MCF 10A (cell line): ENCODE results near the gene GRID1. TPM values are rescaled to one million over a fixed set of nuclear protein-coding genes. Genes with fewer than 3 reads are reported as not detected.
A peak's percentile ranks its signal among the peaks of the same experiment; 100 is the strongest.

Source experiments
- BruUV-seq: library from RNA; stranded (reverse); fragments of 400-500 nt; replicated peaks from 2 replicates; lab custom pipeline; 2021; lab: Mats Ljungman, UMichigan
- CTCF ChIA-PET: fragments of 300-600 bp; sonication (Branson Sonifier 250); formaldehyde crosslinking; extraction: SDS; loops from one replicate; lab custom pipeline; 2021; ENCODE audit warnings: antibody characterized with exemption, inconsistent platforms; lab: Yijun Ruan, JAX
- POLR2A ChIA-PET: fragments of 300-600, 350-650 bp; sonication (Branson Sonifier 250); formaldehyde crosslinking; extraction: SDS; loops from one replicate; lab custom pipeline; 2020; ENCODE audit warnings: antibody characterized with exemption, inconsistent platforms; lab: Yijun Ruan, JAX
- DNase-seq: peaks from one replicate; pipeline ENCODE4 v3.0.0-alpha.2; 2018; ENCODE audit not compliant: unreplicated experiment
- H3K27ac Mint-ChIP-seq: one replicate; pipeline ENCODE4 v1.8.0; 2022; ENCODE audit warnings: mild to moderate bottlenecking, low read depth, mixed read lengths; ENCODE audit not compliant: unreplicated experiment
- H3K27me3 Mint-ChIP-seq: one replicate; pipeline ENCODE4 v1.8.0; 2022; ENCODE audit warnings: mixed read lengths; ENCODE audit not compliant: insufficient read depth, unreplicated experiment
- H3K36me3 Mint-ChIP-seq: one replicate; pipeline ENCODE4 v1.8.0; 2022; ENCODE audit warnings: mild to moderate bottlenecking, moderate library complexity, mixed read lengths; ENCODE audit not compliant: insufficient read depth, unreplicated experiment
- H3K4me1 Mint-ChIP-seq: one replicate; pipeline ENCODE4 v1.8.0; 2022; ENCODE audit warnings: mixed read lengths; ENCODE audit not compliant: insufficient read depth, unreplicated experiment
- H3K4me3 Mint-ChIP-seq: one replicate; pipeline ENCODE4 v1.8.0; 2022; ENCODE audit warnings: mild to moderate bottlenecking, moderate library complexity, mixed read lengths; ENCODE audit not compliant: unreplicated experiment
- H3K9me3 Mint-ChIP-seq: one replicate; pipeline ENCODE4 v1.8.0; 2022; ENCODE audit warnings: mixed read lengths; ENCODE audit not compliant: unreplicated experiment
- intact Hi-C: fragments of 100-400 bp; cut with micrococcal nuclease; formaldehyde crosslinking; loops from 2 replicates; pipeline ENCODE4 v1.14.1; 2022
- total RNA-seq: library from RNA; stranded (reverse); gene quantifications from 2 replicates; pipeline ENCODE4 v1.2.3, GENCODE V29; 2022
- TF ChIP-seq, protein P1 (sequence below): fragments of 200-600 bp; IDR thresholded peaks from one replicate; pipeline ENCODE4 v1.8.0; 2022; ENCODE audit warnings: antibody characterized with exemption, mild to moderate bottlenecking; ENCODE audit not compliant: unreplicated experiment

Gene GRID1
- total RNA-seq, 1 experiment from 2014 or later: not detected

- intact Hi-C loops: no loop called here
- Mint-ChIP-seq H3K4me1 (no peaks in the 10 kb centered on the region), H3K27ac (no peak overlapping the region), H3K27me3 (no peaks in the 10 kb centered on the region), H3K4me3 (no peak overlapping the region), H3K36me3 (no peaks in the 10 kb centered on the region), H3K9me3 (no peaks in the 10 kb centered on the region)
- ChIA-PET CTCF (interaction anchor here (0.6 to 1.7 kb wide), 4 partner anchors 9 to 687 kb away, joined by 3 to 5 read pairs (median 4); no protein-coding TSS in a partner anchor), POLR2A (no interaction called here)
- BruUV-seq: no TSS peak
- DNase-seq: no peak
- TF ChIP-seq, protein P1, sequence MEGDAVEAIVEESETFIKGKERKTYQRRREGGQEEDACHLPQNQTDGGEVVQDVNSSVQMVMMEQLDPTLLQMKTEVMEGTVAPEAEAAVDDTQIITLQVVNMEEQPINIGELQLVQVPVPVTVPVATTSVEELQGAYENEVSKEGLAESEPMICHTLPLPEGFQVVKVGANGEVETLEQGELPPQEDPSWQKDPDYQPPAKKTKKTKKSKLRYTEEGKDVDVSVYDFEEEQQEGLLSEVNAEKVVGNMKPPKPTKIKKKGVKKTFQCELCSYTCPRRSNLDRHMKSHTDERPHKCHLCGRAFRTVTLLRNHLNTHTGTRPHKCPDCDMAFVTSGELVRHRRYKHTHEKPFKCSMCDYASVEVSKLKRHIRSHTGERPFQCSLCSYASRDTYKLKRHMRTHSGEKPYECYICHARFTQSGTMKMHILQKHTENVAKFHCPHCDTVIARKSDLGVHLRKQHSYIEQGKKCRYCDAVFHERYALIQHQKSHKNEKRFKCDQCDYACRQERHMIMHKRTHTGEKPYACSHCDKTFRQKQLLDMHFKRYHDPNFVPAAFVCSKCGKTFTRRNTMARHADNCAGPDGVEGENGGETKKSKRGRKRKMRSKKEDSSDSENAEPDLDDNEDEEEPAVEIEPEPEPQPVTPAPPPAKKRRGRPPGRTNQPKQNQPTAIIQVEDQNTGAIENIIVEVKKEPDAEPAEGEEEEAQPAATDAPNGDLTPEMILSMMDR: no peak
Measured at GRCh38 chr10:86262688-86263181, 103.9 kb downstream of the GRID1 start.

GRCh38 chr10:86261941-86262687 is 104.5 kb downstream of the GRID1 start:
- intact Hi-C loops: no loop called here
- no peak overlapping the region for H3K27ac Mint-ChIP-seq
- CTCF ChIA-PET: interaction anchor here (0.6 to 1.7 kb wide), 4 partner anchors 9 to 687 kb away, joined by 3 to 5 read pairs (median 4); no protein-coding TSS in a partner anchor

GRCh38 chr10:86261470-86261869 is 105.1 kb downstream of the GRID1 start:
- no peaks in the 10 kb centered on the region for H3K9me3 Mint-ChIP-seq
- no TSS peak for BruUV-seq
- H3K4me1 Mint-ChIP-seq: no peaks in the 10 kb centered on the region
- intact Hi-C loops: no loop called here
- no peak overlapping the region for H3K27ac Mint-ChIP-seq
- ChIA-PET CTCF (interaction anchor here (0.9 to 1.7 kb wide), 3 partner anchors 8 to 115 kb away, joined by 3 to 5 read pairs (median 4); no protein-coding TSS in a partner anchor), POLR2A (no interaction called here)
- DNase-seq: no peak
- no peak overlapping the region for H3K4me3 Mint-ChIP-seq
- TF ChIP-seq, protein P1: no peak
- H3K27me3 Mint-ChIP-seq: no peaks in the 10 kb centered on the region
- H3K36me3 Mint-ChIP-seq: no peaks in the 10 kb centered on the region

More at GRCh38 chr10:86261941-86262687, 104.5 kb downstream of the GRID1 start:
- POLR2A ChIA-PET: no interaction called here
- Mint-ChIP-seq H3K9me3 (no peaks in the 10 kb centered on the region), H3K27me3 (no peaks in the 10 kb centered on the region), H3K4me3 (no peak overlapping the region), H3K36me3 (no peaks in the 10 kb centered on the region), H3K4me1 (no peaks in the 10 kb centered on the region)
- DNase-seq: peak; percentile 32
- BruUV-seq: no TSS peak
- TF ChIP-seq, protein P1: no peak

GRCh38 chr10:86260564-86260963 is 106.0 kb downstream of the GRID1 start:
- intact Hi-C loops: no loop called here
- Mint-ChIP-seq H3K36me3 (no peaks in the 10 kb centered on the region), H3K27me3 (no peaks in the 10 kb centered on the region), H3K4me3 (no peak overlapping the region), H3K4me1 (no peaks in the 10 kb centered on the region), H3K27ac (no peak overlapping the region), H3K9me3 (no peaks in the 10 kb centered on the region)
- CTCF ChIA-PET: interaction anchor here (0.6 to 0.7 kb wide), 3 partner anchors 18 to 1341 kb away, joined by 3 to 4 read pairs (median 4); no protein-coding TSS in a partner anchor
- no TSS peak for BruUV-seq
- POLR2A ChIA-PET: no interaction called here
- TF ChIP-seq, protein P1: no peak
- DNase-seq: no peak
